Astrocyte of the cerebellum (primary cell): ENCODE measurements around the gene MALAT1.
"Not testable (repeated sequence)": the region's sequence is repeated elsewhere in the genome, so short reads cannot be mapped to it uniquely, and the experiment has no call there.

Experiments used
- DNase-seq: peaks from one replicate; pipeline ENCODE4 v3.0.0-alpha.2; 2011; ENCODE audit warnings: low read depth
- H3K4me3 ChIP-seq: 2 replicates; pipeline ENCODE4 v1.5.1; 2011; ENCODE audit warnings: mild to moderate bottlenecking, low read depth, low read length, moderate library complexity
- CTCF ChIP-seq: IDR thresholded peaks from 2 replicates; pipeline ENCODE4 v1.5.1; 2012; ENCODE audit warnings: low read length, low read depth, moderate library complexity, mild to moderate bottlenecking; ENCODE audit errors: missing control alignments
- in situ Hi-C: cut with HindIII; loops from 2 replicates; pipeline ENCODE4 v1.10.0; 2017; ENCODE audit warnings: low sequenced_read_pairs

The MALAT1 gene

GRCh38 chr11:65459552-65459951, 39.3 kb upstream of the MALAT1 start:
- in situ Hi-C loops, result no loop called here
- no peak for DNase-seq
- no peak overlapping the region for H3K4me3 ChIP-seq
- no peak for TF ChIP-seq CTCF

GRCh38 chr11:65465471-65465870, 33.4 kb upstream of the MALAT1 start:
- in situ Hi-C loops, DNase-seq, H3K4me3 ChIP-seq: not testable (repeated sequence)

- DNase-seq, in situ Hi-C loops, H3K4me3 ChIP-seq: not testable (repeated sequence)
- peak; percentile 4 for TF ChIP-seq CTCF
Observed at GRCh38 chr11:65467306-65467705, 31.5 kb upstream of the MALAT1 start.

- in situ Hi-C loops, result no loop called here
- H3K4me3 ChIP-seq, result no peak overlapping the region
- no peak for DNase-seq
- TF ChIP-seq CTCF, result peak; percentile 35
Observed at GRCh38 chr11:65468874-65469333, 29.9 kb upstream of the MALAT1 start.

- in situ Hi-C loops, result no loop called here
- no peak for DNase-seq
- no peak for TF ChIP-seq CTCF
- no peak overlapping the region for H3K4me3 ChIP-seq
Observed at GRCh38 chr11:65470433-65471049, 28.3 kb upstream of the MALAT1 start.

GRCh38 chr11:65471447-65471891, 27.4 kb upstream of the MALAT1 start:
- H3K4me3 ChIP-seq, result peak overlapping the region; percentile 0
- TF ChIP-seq CTCF, result peak; percentile 52
- in situ Hi-C loops, result no loop called here
- no peak for DNase-seq

- H3K4me3 ChIP-seq, in situ Hi-C loops, DNase-seq: not testable (repeated sequence)
Observed at GRCh38 chr11:65472588-65473277, 26.1 kb upstream of the MALAT1 start.
